Astrocyte (in vitro differentiated cells and primary cell): ENCODE measurements around the gene ZNF619.

Experiments used
- CTCF ChIP-seq: IDR thresholded peaks from 2 replicates; pipeline ENCODE4 v1.5.1; 2011; ENCODE audit warnings: low read depth, mild to moderate bottlenecking, inconsistent platforms, low read length, moderate library complexity; ENCODE audit not compliant: insufficient read depth
- EZH2 ChIP-seq: IDR thresholded peaks from 2 replicates; pipeline ENCODE4 v1.6.1; 2012; ENCODE audit warnings: mild to moderate bottlenecking, low read length, inconsistent platforms; ENCODE audit not compliant: insufficient read depth

DNA sequence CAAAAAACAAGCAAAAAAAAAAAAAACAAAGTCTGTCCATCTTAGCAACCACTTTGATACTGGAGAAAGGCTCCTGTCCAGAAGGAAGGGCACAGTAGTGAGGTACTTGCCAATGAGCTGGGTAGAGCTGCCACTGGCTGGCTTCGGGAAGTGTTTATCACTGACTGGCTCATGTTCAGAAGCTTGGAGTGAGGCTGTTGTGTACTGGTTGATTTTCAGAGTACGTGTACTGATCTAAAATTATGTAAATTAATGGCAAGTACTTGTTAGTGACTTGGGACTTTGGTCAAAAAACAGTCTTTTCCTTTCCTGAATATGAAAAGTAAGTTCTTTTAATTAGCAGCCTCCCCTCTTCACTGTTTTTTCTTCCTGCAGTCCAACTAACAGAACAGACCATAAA is 46.9 kb downstream of the ZNF619 start:
- TF ChIP-seq CTCF, result no peak
- TF ChIP-seq EZH2, result no peak
